Skin epidermis (tissue), 12 donors: Measurements from ENCODE around the gene SLC49A3.
A peak's percentile ranks its signal among the peaks of the same experiment; 100 is the strongest.

Source experiments
- H3K27ac ChIP-seq, 21 experiments: fragments of 200-600 bp; sonication (generic) in 11 of 21; one replicate each; pipeline ENCODE4 v1.5.0; 2020; ENCODE audit warnings: mild to moderate bottlenecking in 3 of 21, inconsistent platforms in 2 of 21, moderate library complexity in 2 of 21
- H3K4me3 ChIP-seq, 7 experiments: fragments of 200-600 bp; sonication (generic) in 2 of 7; one replicate each; pipeline ENCODE4 v1.5.0; 2020; ENCODE audit warnings: inconsistent platforms in 2 of 7, mild to moderate bottlenecking in 2 of 7, moderate library complexity in 1 of 7

Gene SLC49A3

GRCh38 chr4:722851-723360 lies 34.0 kb upstream of the SLC49A3 start:
- no peak overlapping the region for H3K27ac ChIP-seq
- no peak overlapping the region for H3K4me3 ChIP-seq

GRCh38 chr4:722169-722725 lies 33.3 kb upstream of the SLC49A3 start:
- Histone ChIP-seq H3K27ac (peak overlapping the region in 3 of 21 experiments; percentile 50 to 74 (median 72)), H3K4me3 (no peak overlapping the region)

GRCh38 chr4:721261-722168 lies 32.6 kb upstream of the SLC49A3 start:
- Histone ChIP-seq H3K27ac (peak overlapping the region in 16 of 21 experiments; percentile 2 to 84 (median 66)), H3K4me3 (no peak overlapping the region)

GRCh38 chr4:720111-720860 lies 31.3 kb upstream of the SLC49A3 start:
- peak overlapping the region in 16 of 21 experiments; percentile 2 to 84 (median 66) for H3K27ac ChIP-seq
- H3K4me3 ChIP-seq: no peak overlapping the region

- no peak overlapping the region for H3K27ac ChIP-seq
Measured at GRCh38 chr4:718460-718859, 29.5 kb upstream of the SLC49A3 start.

GRCh38 chr4:717601-718320 lies 28.8 kb upstream of the SLC49A3 start:
- Histone ChIP-seq H3K4me3 (no peak overlapping the region), H3K27ac (no peak overlapping the region)

More at GRCh38 chr4:718460-718859, 29.5 kb upstream of the SLC49A3 start:
- no peak overlapping the region for H3K4me3 ChIP-seq

- Histone ChIP-seq H3K27ac (no peak overlapping the region), H3K4me3 (no peak overlapping the region)
Measured at GRCh38 chr4:714087-714486, 25.1 kb upstream of the SLC49A3 start.

GRCh38 chr4:712916-713632 lies 24.1 kb upstream of the SLC49A3 start:
- H3K27ac ChIP-seq: peak overlapping the region in 1 of 21 experiments; percentile 8
- H3K4me3 ChIP-seq: no peak overlapping the region

- H3K4me3 ChIP-seq: no peak overlapping the region
- H3K27ac ChIP-seq: no peak overlapping the region
Measured at GRCh38 chr4:712093-712492, 23.1 kb upstream of the SLC49A3 start.

GRCh38 chr4:710916-711315 lies 22.0 kb upstream of the SLC49A3 start:
- Histone ChIP-seq H3K27ac (no peak overlapping the region), H3K4me3 (no peak overlapping the region)

- no peak overlapping the region for H3K4me3 ChIP-seq
- peak overlapping the region in 2 of 21 experiments; percentile 7 to 13 for H3K27ac ChIP-seq
Measured at GRCh38 chr4:710116-710515, 21.2 kb upstream of the SLC49A3 start.

GRCh38 chr4:709348-709747 lies 20.4 kb upstream of the SLC49A3 start:
- Histone ChIP-seq H3K4me3 (no peak overlapping the region), H3K27ac (no peak overlapping the region)

- no peak overlapping the region for H3K4me3 ChIP-seq
- H3K27ac ChIP-seq: peak overlapping the region in 4 of 21 experiments; percentile 5 to 99 (median 52)
Measured at GRCh38 chr4:708631-708933, 19.6 kb upstream of the SLC49A3 start.

- Histone ChIP-seq H3K4me3 (no peak overlapping the region), H3K27ac (peak overlapping the region in 4 of 21 experiments; percentile 5 to 99 (median 98))
Measured at GRCh38 chr4:707929-708630, 19.1 kb upstream of the SLC49A3 start.

GRCh38 chr4:706834-707598 lies 18.1 kb upstream of the SLC49A3 start:
- Histone ChIP-seq H3K4me3 (peak overlapping the region; percentile 66 to 100 (median 92)), H3K27ac (peak overlapping the region in 16 of 21 experiments; percentile 26 to 99 (median 98))

- peak overlapping the region; percentile 92 to 99 (median 97) for H3K27ac ChIP-seq
- H3K4me3 ChIP-seq: peak overlapping the region; percentile 66 to 100 (median 92)
Measured at GRCh38 chr4:706083-706633, 17.2 kb upstream of the SLC49A3 start.
